IPS-20b (cell line): ENCODE results near the gene BPI.
"Not testable (repeated sequence)": the region's sequence is repeated elsewhere in the genome, so short reads cannot be mapped to it uniquely, and the experiment has no call there.

Experiments used
- H3K27ac ChIP-seq: one replicate; pipeline ENCODE4 v1.5.1; 2013; ENCODE audit warnings: low read length
- H3K27me3 ChIP-seq: 2 replicates; pipeline ENCODE4 v1.6.1; 2013; ENCODE audit warnings: mild to moderate bottlenecking, low read length, inconsistent platforms; ENCODE audit not compliant: insufficient read depth
- H3K36me3 ChIP-seq: 2 replicates; pipeline ENCODE4 v1.6.1; 2013; ENCODE audit warnings: low read depth, mild to moderate bottlenecking, inconsistent platforms, low read length, moderate library complexity; ENCODE audit not compliant: insufficient read depth
- H3K4me1 ChIP-seq: 2 replicates; pipeline ENCODE4 v1.6.1; 2013; ENCODE audit warnings: mild to moderate bottlenecking, control low read depth, inconsistent platforms, low read length, moderate library complexity; ENCODE audit not compliant: insufficient read depth
- H3K4me3 ChIP-seq: 2 replicates; pipeline ENCODE4 v1.5.1; 2013; ENCODE audit warnings: mild to moderate bottlenecking, low read length, inconsistent platforms
- H3K9ac ChIP-seq: 2 replicates; pipeline ENCODE4 v1.6.1; 2013; ENCODE audit warnings: low read depth, mild to moderate bottlenecking, inconsistent platforms, low read length, moderate library complexity
- H3K9me3 ChIP-seq: 2 replicates; pipeline ENCODE4 v1.6.1; 2013; ENCODE audit warnings: mild to moderate bottlenecking, low read depth, low read length, inconsistent platforms; ENCODE audit not compliant: insufficient read depth

Gene BPI

GRCh38 chr20:38308047-38308438, 4.1 kb downstream of the BPI start:
- Histone ChIP-seq H3K36me3 (no peaks in the 10 kb centered on the region), H3K9ac (no peak overlapping the region), H3K9me3 (no peaks in the 10 kb centered on the region), H3K4me1 (no peaks in the 10 kb centered on the region), H3K27me3 (no peaks in the 10 kb centered on the region), H3K27ac (no peak overlapping the region), H3K4me3 (no peak overlapping the region)

- H3K4me3 ChIP-seq = no peak overlapping the region
- no peaks in the 10 kb centered on the region for H3K27me3 ChIP-seq
- no peak overlapping the region for H3K9ac ChIP-seq
- H3K36me3 ChIP-seq = no peaks in the 10 kb centered on the region
- no peaks in the 10 kb centered on the region for H3K4me1 ChIP-seq
- no peak overlapping the region for H3K27ac ChIP-seq
- no peaks in the 10 kb centered on the region for H3K9me3 ChIP-seq
Observed at GRCh38 chr20:38308447-38308846, 4.5 kb downstream of the BPI start.

- no peak overlapping the region for H3K27ac ChIP-seq
- H3K9me3 ChIP-seq = no peaks in the 10 kb centered on the region
- no peaks in the 10 kb centered on the region for H3K27me3 ChIP-seq
- no peak overlapping the region for H3K4me3 ChIP-seq
- H3K9ac ChIP-seq = no peak overlapping the region
- H3K36me3 ChIP-seq = no peaks in the 10 kb centered on the region
- H3K4me1 ChIP-seq = no peaks in the 10 kb centered on the region
Observed at GRCh38 chr20:38311091-38311490, 7.1 kb downstream of the BPI start.

- H3K27ac ChIP-seq = no peak overlapping the region
- H3K36me3 ChIP-seq = no peaks in the 10 kb centered on the region
- H3K4me1 ChIP-seq = no peaks in the 10 kb centered on the region
- no peaks in the 10 kb centered on the region for H3K9me3 ChIP-seq
- no peak overlapping the region for H3K9ac ChIP-seq
- no peaks in the 10 kb centered on the region for H3K27me3 ChIP-seq
- no peak overlapping the region for H3K4me3 ChIP-seq
Observed at GRCh38 chr20:38311491-38311890, 7.5 kb downstream of the BPI start.

- Histone ChIP-seq H3K9me3 (no peaks in the 10 kb centered on the region), H3K27ac (no peak overlapping the region), H3K4me1 (no peaks in the 10 kb centered on the region), H3K27me3 (no peaks in the 10 kb centered on the region), H3K36me3 (no peaks in the 10 kb centered on the region), H3K9ac (no peak overlapping the region), H3K4me3 (no peak overlapping the region)
Observed at GRCh38 chr20:38313676-38314075, 9.7 kb downstream of the BPI start.

- not testable (repeated sequence) for H3K4me3 ChIP-seq, H3K4me1 ChIP-seq, H3K27me3 ChIP-seq, H3K36me3 ChIP-seq, H3K27ac ChIP-seq, H3K9ac ChIP-seq, H3K9me3 ChIP-seq
Observed at GRCh38 chr20:38314350-38314749, 10.4 kb downstream of the BPI start.

- Histone ChIP-seq H3K9me3 (no peaks in the 10 kb centered on the region), H3K36me3 (no peaks in the 10 kb centered on the region), H3K27me3 (no peaks in the 10 kb centered on the region), H3K9ac (no peak overlapping the region), H3K4me1 (no peaks in the 10 kb centered on the region), H3K4me3 (no peak overlapping the region), H3K27ac (no peak overlapping the region)
Observed at GRCh38 chr20:38315290-38315966, 11.5 kb downstream of the BPI start.

GRCh38 chr20:38316341-38316740, 12.4 kb downstream of the BPI start:
- Histone ChIP-seq H3K9ac (no peak overlapping the region), H3K27me3 (peaks cover 2% of the 10 kb centered on the region; the same call in 1 of the 2 replicates), H3K9me3 (no peaks in the 10 kb centered on the region), H3K36me3 (no peaks in the 10 kb centered on the region), H3K4me3 (no peak overlapping the region), H3K4me1 (no peaks in the 10 kb centered on the region), H3K27ac (no peak overlapping the region)

- Histone ChIP-seq H3K4me3 (no peak overlapping the region), H3K36me3 (no peaks in the 10 kb centered on the region), H3K9me3 (no peaks in the 10 kb centered on the region), H3K27me3 (peaks cover 8% of the 10 kb centered on the region; the same call in 1 of the 2 replicates), H3K27ac (no peak overlapping the region), H3K4me1 (no peaks in the 10 kb centered on the region), H3K9ac (no peak overlapping the region)
Observed at GRCh38 chr20:38317422-38317821, 13.5 kb downstream of the BPI start.

GRCh38 chr20:38320221-38320620, 16.3 kb downstream of the BPI start:
- no peaks in the 10 kb centered on the region for H3K36me3 ChIP-seq
- no peaks in the 10 kb centered on the region for H3K4me1 ChIP-seq
- H3K9ac ChIP-seq = no peak overlapping the region
- no peak overlapping the region for H3K4me3 ChIP-seq
- no peak overlapping the region for H3K27ac ChIP-seq
- H3K9me3 ChIP-seq = no peaks in the 10 kb centered on the region
- H3K27me3 ChIP-seq = peaks cover 8% of the 10 kb centered on the region; the same call in 1 of the 2 replicates

- Histone ChIP-seq H3K27me3 (peaks cover 8% of the 10 kb centered on the region; the same call in 1 of the 2 replicates), H3K4me3 (no peak overlapping the region), H3K9ac (no peak overlapping the region)
Observed at GRCh38 chr20:38321959-38322598, 18.1 kb downstream of the BPI start.

GRCh38 chr20:38324159-38324558, 20.2 kb downstream of the BPI start:
- Histone ChIP-seq H3K4me1 (no peaks in the 10 kb centered on the region), H3K27ac (no peak overlapping the region)

More at GRCh38 chr20:38321959-38322598, 18.1 kb downstream of the BPI start:
- Histone ChIP-seq H3K36me3 (no peaks in the 10 kb centered on the region), H3K9me3 (no peaks in the 10 kb centered on the region), H3K27ac (no peak overlapping the region), H3K4me1 (no peaks in the 10 kb centered on the region)

More at GRCh38 chr20:38324159-38324558, 20.2 kb downstream of the BPI start:
- no peak overlapping the region for H3K9ac ChIP-seq
- H3K9me3 ChIP-seq = no peaks in the 10 kb centered on the region
- H3K36me3 ChIP-seq = no peaks in the 10 kb centered on the region
- H3K4me3 ChIP-seq = no peak overlapping the region
- H3K27me3 ChIP-seq = peaks cover 8% of the 10 kb centered on the region; the same call in 1 of the 2 replicates
